GM10248 (cell line): ENCODE data around the gene OPN5.

Experiments used
- CTCF ChIA-PET: fragments of 300-600 bp; sonication (Branson Sonifier 250); formaldehyde crosslinking; extraction: SDS; loops from one replicate; lab custom pipeline; 2021; ENCODE audit warnings: antibody characterized with exemption; lab: Yijun Ruan, JAX
- POLR2A ChIA-PET: fragments of 350-650 bp; sonication (Branson Sonifier 250); formaldehyde crosslinking; extraction: SDS; loops from one replicate; lab custom pipeline; 2020; ENCODE audit warnings: antibody characterized with exemption; lab: Yijun Ruan, JAX
- DNase-seq: peaks from one replicate; pipeline ENCODE4 v3.0.0; 2012; ENCODE audit errors: extremely low spot score
- CTCF ChIP-seq: IDR thresholded peaks from 2 replicates; pipeline ENCODE4 v1.5.1; 2012; ENCODE audit warnings: mild to moderate bottlenecking, low read depth; ENCODE audit errors: extremely low read depth, missing control alignments, control extremely low read depth

The OPN5 gene

GRCh38 chr6:47819461-47819860 is 37.6 kb downstream of the OPN5 start:
- TF ChIP-seq CTCF = no peak
- POLR2A ChIA-PET = no interaction called here
- CTCF ChIA-PET = interaction anchor here (0.9 kb wide), 1 partner anchor 31 kb away, joined by 4 read pairs; no protein-coding TSS in a partner anchor
- no peak for DNase-seq

GRCh38 chr6:47822856-47823554 is 41.2 kb downstream of the OPN5 start:
- no peak for DNase-seq
- CTCF ChIA-PET = no interaction called here
- POLR2A ChIA-PET = no interaction called here
- no peak for TF ChIP-seq CTCF

GRCh38 chr6:47832386-47833100 is 50.7 kb downstream of the OPN5 start:
- POLR2A ChIA-PET = no interaction called here
- no peak for DNase-seq
- TF ChIP-seq CTCF = no peak
- CTCF ChIA-PET = no interaction called here

GRCh38 chr6:47834196-47834595 is 52.4 kb downstream of the OPN5 start:
- POLR2A ChIA-PET = no interaction called here

GRCh38 chr6:47836046-47836445 is 54.2 kb downstream of the OPN5 start:
- no peak for TF ChIP-seq CTCF
- peak; percentile 7 for DNase-seq
- ChIA-PET POLR2A (no interaction called here), CTCF (no interaction called here)

More at GRCh38 chr6:47834196-47834595, 52.4 kb downstream of the OPN5 start:
- no peak for DNase-seq
- TF ChIP-seq CTCF = no peak
- CTCF ChIA-PET = no interaction called here

- DNase-seq = peak; percentile 7
Observed at GRCh38 chr6:47836639-47837038, 54.8 kb downstream of the OPN5 start.

More at GRCh38 chr6:47836639-47837038, 54.8 kb downstream of the OPN5 start:
- no peak for TF ChIP-seq CTCF
- POLR2A ChIA-PET = no interaction called here
- CTCF ChIA-PET = no interaction called here
